Measurements from ENCODE around the gene PSAPL1.

Gene PSAPL1

DNA sequence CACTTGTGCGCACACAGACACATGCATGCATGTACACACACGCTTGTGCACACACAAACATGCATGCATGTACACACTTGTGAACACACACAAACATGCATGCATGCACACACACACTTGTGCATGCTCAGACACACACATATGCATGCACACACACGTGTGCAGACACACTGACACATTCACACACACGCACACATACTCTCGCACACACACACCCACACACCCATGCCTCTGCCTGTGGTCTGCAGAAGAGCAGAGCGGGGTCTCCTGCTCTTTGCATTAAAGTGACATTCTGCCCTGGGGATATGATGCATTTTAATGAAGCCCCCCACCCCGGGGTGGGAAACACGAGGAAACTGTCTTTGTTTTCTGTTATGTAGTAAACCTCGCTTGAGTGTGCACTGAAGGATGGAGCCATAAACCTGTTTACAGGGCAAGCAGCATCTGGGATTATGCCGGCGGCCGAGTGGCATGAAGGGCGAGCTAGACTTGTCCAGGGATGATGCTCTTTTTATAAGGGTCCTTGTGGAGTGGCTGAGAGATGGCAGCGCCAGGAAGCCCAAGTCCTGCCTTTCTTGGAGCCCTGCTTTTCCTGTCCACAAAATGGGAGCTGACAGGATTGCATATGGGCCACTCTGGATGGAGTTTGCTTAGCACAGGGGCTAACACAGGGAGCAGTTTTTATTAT, 17.8 kb downstream of the PSAPL1 start:
- DNase-seq = no peak

DNA sequence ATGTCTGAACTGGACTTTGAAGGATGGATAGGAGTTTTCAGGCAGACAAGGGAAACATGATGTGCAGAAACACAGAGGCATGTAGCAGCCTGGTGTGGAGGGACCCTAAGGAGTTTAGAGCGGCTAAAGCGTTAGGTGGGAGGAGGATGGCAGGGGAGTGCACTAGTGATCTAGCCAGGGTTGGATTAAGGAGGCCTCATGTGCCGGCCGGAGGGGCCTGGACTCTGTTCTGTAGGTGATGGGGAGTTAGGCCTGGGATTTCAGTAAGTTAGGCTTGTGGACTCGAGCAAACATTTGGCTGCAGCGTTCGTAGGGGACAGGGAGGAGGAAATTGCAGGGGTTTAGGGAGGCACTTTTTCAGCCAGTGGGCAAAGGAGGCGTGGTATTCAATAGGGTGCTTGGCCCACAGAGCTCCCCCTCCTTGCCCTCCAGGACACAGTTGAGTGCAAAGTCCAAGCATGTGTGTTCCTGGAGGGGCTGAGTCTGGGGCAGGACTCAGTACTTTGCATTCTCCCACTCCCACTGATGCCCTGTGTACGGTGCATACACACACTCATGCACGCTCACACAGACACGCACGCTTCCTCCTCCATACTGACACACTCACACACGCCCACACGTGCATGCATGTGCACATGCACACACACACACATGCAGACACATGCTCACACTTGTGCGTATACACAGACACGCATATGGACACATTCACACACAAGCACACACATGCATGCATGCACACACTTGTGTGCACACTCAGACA, 18.6 kb downstream of the PSAPL1 start:
- DNase-seq = no peak

DNA sequence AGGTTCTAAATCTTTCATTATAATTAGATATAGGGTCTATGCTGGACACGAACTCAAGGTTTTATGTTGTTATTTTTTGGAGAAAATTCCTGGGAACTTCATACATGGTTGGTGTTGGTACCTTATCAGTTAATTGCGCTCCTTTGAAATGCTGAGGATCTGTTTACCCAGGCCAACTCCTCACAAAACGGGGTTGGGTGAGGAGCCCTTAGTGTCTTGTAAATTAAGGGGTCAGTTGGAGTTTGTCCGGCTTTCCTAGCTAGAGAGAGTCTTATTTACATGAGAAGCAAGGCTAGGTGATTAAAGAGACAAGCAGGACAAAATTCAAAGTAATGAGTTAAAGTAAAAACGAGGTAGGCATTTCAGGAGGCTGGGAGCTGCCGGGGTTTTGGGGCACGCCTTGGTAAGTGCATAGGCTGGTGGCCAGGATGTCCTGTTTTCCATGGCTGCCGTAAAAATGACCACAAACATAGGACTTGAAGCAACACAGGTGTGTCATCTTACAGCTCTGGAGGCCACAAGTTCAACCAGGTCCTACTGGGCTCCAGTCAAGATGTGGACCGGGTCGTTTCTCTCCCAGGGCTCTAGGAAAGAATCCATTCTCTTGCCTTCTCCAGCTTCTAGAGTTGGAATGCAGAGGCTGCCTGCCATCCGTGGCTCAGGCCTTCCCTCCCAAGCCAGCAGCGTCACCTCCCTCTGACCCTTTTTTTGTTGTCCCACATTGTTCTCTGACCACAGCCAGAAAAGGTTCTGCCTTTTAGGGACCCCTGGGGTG, 19.8 kb downstream of the PSAPL1 start:
- no peak for DNase-seq

DNA sequence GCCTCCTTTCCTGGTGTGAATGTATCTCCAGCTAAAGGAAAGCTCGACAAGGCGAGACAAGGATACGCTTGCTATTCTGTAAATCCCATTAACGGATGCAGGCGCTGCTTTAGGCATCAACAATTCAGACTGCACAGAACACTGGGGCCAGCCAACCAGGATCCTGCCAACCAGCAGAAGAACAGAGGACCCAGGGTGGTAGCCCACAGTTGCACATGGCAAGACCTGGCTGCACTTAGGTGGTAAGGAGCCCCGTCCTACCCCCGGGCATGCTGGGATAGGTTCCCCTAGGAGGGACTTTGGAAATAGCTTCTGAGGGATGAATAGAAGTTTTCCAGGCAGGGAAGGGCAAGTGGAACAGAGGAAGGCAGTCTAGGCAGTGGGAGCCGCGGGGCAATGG, 20.7 kb downstream of the PSAPL1 start:
- no peak for DNase-seq

DNA sequence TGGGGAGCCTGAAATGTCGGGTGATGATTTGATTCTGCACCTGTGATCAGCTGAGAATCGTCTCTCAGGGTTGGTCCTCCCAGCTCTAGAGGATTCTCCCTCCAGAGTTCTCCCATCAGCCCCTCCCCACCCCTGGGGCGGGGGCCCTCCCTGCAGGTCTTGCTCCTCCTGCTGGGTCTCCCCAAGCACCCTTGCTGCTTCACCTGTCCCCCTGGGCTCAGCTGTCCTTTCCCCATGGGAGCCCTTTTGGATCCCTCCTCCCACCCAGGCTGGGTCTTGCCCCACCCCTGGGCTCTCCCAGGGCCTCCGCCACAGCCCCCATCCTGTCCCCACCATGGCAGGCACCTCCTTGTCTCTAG, 22.2 kb downstream of the PSAPL1 start:
- DNase-seq = no peak

DNA sequence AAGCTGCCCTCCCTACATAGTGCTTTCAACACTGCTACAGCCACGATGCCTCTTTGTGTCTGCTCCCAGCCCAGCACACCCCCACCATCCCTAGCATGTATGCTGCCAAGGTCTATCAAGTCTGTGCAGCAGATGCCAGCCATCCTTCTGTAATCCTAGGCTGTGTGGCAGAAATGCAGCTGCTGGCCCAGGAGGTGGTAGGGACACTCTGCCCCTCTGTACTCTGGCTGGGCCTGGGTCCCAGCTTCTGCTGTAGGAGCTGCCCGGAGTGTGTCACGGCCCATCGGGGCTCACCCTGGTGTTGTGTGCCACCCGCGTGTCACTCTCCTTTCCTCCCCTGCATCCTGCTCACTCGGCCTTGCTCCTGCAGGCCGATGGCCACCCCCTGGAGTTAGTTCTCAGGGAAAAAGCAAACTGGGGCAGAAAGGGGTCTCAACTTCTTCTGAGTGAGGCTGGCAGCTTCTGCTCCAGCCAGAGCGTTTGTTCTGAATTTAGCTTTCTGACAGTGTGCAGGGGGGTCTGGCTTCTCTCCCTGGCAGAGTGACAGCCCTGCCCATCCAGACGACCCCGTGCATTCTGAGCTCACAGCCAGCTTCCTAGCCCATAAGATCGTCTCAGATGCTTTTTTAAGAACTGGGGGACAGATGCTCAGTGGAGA, 22.7 kb downstream of the PSAPL1 start:
- DNase-seq = no peak

DNA sequence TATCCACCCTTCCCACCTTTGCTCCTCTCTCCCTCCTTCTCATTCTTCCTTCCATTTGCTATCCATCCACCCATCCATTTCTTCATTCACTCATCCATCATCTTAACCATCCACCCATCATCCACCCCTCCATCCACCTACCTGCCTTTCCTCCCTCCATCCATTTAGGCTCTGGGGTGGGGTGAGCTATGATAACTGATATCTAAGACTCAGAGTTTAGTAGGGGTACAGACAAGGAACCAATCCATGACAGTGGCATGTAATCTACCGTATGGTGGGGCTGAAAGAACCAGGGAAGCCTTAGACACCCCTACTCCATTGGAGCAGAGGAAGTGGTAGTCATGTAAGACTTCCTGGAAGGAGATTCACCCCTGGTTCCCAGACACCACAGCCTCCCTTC, 23.2 kb downstream of the PSAPL1 start:
- DNase-seq = no peak

DNA sequence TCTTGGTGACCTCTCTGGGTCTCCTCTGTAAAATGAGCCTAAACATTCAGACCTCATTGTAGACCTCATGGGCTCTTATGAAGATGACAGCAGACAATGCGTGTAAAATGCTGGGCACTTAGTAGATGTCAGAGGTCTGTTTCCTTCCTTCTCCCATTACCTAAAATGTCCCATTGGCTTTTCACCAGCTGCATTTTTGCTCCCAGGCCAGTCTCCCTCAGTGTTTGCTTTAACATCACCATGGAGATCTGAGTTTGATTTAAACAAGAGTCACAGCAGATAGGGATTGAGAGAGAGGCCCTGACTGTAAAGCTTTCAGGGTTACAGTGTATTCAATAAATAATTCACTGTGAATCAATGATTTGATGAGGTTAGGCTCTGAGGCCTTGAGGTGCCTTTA, 24.3 kb downstream of the PSAPL1 start:
- DNase-seq = no peak

DNA sequence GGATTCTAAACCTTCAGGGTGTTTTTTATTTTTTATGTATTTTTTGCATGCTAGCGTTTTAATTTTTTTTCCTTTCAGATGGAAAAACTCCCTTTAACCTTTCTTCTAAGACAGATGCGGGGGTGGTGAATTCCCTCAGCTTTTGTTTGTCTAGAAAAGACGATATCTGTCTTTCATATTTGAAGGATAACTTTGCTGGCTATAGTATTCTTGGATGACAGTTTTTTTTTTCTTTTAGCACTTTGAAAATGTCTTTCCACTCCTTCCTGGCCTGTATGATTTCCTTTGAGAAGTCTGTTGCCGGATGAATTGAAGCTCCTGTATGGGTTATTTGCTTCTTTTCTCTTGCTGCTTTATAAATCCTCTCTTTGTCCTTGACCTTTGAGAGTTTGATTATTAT, 26.6 kb downstream of the PSAPL1 start:
- DNase-seq = no peak

DNA sequence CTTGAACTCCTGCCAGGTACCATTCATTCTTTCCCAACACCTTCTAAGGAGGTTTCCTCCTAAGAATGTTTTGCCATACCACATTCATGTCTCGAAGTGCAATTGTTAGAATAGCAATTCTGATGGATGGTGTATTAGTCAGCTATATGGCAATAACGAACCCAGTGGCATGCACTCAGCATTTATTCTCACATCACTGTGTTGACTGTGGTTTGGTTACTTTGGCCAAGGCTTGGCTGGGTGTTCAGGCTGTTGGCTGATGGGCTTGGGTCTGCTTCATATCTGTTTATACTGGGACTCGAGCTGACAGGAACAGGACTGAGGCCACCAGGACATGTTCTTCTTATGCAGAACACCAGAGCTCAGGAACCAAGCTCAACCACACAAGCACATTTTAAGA, 31.7 kb downstream of the PSAPL1 start:
- DNase-seq = peak; percentile 53

DNA sequence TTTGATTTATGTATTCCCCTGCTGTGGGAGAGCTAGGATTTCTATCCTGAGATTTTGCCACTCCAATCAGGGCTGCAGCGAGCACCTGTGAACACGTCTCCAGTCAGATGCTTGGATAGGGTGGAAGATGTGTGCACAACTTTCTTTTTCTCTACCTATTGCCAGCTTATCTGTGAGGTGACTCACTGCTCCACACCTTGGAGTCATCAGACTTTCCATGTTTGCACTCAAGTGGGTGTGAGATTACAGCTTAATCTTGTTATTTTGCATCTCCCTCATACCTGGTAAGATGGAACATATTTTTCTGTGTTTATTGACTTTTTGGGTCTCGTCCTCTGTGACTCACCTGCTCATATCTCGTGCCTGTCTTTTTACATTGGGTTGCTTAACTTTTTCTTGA, 32.2 kb downstream of the PSAPL1 start:
- peak; percentile 28 for DNase-seq

DNA sequence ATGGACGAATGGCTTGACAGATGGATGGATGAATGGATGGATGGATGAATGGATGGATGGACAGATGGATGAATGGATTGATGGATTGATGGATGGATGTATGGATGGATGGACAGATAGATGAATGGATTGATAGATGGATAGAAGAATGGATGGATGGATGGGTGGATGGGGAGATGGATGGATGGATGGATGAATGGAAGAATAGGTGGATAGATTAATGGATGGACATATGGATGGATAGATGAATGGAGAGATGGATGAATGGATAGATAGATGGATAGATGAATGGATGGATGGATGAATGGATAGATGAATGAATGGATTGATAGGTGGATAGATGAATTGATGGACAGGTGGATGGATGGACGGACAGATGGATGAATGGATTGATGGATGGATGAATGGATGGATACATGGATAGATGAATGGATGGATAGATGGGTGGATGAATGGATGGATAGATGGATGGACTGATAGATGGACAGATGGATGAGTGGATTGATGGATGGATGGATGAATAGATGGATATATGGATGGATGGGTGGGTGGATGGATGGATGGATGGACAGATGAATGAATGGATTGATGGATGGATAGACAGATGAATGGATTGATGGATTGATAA, 33.9 kb downstream of the PSAPL1 start:
- no peak for DNase-seq

DNA sequence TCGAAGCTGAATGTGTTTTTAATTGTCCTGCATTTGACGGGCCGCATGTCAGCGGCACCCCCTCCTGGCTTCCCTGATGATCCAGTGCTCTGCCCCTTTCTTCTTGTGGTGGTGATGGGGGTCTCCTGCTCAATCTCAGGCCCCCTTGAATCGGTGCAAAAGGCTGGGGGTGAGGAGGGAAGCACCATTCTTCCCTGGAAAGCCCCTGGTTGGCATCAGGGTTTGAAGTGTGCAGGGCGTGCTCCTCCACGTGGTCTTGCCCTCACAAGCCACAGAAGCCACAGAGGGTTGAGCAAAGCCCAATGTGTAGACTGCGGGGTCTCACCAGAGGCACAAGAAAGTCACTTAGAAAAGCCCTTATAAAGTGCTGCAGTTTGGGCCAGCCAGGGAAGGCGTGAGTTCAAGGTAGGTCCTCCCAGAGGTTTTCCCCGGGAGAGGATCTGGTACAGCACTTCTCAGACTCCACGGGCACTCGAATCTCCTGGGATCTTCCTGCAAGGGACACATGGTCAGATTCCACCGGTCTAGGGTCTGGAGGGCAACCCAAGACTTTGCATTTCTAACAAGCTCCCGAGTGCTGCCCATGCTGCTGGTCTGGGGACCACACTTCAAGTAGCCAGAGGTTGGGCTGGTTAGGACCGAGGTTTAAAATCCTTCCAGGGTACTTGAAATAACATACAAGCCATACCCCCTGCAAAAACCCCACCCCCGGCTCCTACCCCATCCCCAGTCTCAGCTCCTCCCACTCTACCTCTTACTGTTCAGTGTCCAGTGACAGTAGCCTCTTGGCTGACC, 35.1 kb downstream of the PSAPL1 start:
- no peak for DNase-seq

DNA sequence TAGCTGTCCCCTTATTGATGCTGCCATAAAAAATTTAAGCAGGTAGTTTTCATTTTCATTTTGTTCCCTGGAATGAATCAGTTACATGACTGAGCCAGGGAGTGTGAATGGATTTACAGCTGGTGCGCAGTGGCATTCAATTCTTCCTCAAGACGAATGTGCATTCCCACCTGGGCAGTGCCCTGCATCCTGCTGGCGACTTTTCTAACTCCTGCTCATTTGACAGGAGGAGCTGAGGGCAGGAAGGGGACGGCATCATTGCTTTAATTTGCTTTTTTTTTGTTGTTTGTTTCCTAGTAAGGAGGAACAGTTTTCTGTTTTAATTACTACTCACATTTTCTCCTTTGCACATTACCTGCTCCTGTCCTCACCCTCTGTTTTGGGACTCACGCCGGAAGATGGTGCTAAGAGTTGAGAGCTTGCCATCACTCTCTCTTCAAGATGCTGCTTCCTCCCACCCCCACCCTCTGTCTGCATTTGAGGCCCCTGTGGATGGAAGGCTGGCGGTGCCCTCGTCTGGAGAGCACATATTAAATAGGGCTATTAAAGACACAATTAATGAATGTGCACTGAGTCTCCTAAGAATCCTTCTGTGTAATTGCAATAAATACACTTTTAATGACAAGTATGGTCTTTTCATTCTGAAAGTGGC, 35.8 kb downstream of the PSAPL1 start:
- DNase-seq = no peak

DNA sequence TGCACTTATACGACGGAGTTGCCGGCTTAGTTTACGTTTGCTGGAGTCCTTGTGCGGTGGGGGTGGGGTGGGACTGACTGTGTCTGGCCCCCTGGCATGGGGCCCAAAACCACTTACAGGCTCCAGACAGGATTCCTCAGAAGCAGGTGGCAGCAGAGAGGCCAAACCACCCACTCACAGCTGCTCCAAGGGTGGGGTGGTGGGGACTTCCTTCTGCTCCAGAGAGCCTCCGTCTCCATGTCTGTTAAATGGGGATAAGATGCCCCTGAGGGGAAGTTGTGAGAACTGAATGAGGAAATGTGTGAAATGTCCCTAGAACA, 36.7 kb downstream of the PSAPL1 start:
- no peak for DNase-seq

DNA sequence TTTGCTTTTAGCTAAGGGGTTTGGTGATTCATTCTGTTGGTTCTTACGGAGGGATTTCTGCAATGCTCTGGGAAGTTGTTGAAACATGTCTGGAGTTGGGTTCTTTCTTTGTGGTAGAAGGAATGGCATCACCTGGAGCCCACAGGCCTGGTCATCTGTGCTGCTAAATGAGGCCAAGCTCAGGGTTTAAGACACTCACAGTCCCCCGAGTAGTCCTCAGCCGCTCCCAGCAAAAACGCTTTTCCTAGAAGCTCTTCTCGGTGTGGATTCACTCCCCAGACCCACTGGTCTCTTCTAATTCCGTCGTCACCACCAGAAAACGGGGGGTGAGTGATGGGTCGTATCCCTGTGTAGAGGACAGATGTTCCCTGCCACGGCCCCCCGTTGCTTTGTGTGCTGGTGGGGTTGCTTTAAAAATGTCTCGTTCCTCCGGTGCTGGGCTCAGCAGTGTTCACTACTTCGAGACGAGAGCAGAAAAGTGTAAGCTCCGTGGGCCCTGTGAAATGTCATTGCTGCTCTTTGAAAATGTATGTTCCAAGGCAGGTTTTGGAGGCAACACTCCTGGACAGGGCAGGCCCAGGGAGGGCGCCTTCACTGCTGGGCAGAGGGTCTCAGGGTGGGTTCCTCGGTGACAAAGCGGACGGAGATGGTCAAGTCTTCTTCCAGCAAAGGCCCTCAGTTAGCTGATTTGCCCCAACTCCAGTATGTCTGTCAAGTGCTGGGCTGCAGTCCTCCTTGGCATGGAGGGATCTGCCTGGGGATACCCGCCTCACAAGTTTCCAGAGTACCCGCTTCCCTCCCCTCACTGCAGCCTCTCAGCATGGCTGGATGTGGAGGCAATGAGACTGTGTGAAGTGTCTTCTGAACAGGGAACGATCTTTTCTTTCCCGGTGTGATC, 37.3 kb downstream of the PSAPL1 start:
- no peak for DNase-seq

DNA sequence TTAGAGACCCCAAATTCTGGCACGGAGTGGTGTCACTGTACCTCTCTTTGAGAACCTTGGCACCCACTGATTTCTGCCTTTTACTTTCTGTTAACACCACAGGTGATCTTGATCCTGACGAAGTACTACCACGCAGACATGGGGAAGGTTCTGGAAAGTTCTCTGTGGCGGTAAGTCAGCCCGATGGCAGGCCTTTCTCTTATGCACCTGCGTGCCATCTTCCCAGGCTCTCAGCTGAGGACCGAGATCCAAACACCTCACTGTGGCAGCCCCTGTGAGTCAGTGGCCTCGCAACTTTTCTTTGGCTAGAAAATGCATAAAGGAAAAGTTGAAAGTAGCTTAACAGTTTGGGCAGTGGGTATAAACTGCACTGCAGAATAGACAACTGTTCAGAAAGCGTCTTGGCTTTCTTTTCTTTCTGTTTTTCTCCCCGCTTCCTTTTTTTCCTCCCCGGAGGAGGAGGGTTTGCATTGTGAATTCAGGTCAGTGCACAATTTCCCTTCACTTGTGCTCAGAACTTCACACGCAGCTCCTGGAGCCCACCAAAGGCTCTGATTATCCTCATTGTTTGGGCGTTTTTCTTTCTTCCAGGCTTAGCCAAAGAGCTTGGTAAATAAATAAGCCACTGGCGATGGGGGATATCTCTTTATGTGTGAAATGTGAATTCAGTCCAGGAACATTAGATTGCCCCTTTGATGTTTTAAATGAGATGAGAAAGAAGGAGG, 38.4 kb downstream of the PSAPL1 start:
- DNase-seq = no peak

DNA sequence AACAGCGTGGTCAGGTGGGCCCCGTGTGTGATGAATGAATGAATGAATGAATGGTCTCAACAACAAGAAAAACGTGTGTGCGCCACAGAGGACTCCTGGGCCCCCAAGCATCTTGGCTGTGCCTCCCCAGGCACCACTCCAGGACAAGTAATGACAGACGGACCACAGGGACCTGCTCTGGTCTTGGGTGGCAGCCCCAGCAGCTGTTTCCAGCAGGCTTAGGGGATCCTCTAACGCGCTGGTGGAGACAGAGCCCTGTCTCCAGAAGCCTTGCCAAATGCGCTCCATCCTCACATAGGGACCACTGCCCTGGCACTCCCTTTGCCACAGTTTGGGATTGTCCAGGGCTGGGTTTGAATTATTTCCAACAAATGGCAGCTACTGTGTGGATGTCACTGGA, 39.1 kb downstream of the PSAPL1 start:
- DNase-seq = no peak

DNA sequence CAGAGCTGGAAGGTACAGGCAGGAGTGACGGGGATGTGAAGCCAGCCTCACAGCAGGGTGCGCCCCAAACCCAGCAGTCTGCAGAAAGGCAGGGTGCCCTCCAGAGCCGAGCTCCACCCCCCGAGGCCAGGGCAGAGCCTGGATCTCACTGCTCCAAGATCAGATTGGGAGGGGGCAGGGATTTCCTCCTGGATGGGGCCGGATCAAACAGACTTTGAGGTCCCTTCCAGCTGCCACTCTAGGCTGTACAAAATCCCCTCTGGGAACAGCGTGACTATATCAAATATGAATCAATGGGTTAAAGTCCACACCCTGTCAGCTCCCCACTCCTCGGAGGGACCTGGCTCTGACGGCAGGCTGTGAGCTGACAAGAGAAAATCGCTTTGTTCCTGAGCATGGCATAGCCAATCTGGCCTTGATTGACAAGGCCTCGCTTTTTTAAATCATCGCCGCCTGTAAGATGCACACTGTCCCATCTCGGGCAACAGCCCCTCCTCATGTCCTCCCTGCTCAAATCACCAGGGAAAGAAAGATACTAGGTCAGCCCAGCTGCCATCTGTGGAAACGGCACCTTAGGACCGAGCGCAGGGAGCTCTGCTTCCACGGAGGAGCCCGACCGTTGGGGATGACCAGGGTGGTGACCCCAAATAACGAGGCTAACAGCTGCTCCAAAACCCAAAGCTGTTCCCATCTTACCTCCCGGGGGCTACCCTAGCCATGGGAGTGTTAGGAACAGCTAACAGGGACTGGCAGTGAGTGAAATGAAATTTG, 39.9 kb downstream of the PSAPL1 start:
- no peak for DNase-seq
